Measurements from ENCODE around the gene C1QTNF1. TPM values are rescaled to one million over a fixed set of nuclear protein-coding genes. Genes with fewer than 3 reads are reported as not detected.

C1QTNF1 gene
- total RNA-seq, 1 donor from 2014 or later: 0.26 TPM

DNA sequence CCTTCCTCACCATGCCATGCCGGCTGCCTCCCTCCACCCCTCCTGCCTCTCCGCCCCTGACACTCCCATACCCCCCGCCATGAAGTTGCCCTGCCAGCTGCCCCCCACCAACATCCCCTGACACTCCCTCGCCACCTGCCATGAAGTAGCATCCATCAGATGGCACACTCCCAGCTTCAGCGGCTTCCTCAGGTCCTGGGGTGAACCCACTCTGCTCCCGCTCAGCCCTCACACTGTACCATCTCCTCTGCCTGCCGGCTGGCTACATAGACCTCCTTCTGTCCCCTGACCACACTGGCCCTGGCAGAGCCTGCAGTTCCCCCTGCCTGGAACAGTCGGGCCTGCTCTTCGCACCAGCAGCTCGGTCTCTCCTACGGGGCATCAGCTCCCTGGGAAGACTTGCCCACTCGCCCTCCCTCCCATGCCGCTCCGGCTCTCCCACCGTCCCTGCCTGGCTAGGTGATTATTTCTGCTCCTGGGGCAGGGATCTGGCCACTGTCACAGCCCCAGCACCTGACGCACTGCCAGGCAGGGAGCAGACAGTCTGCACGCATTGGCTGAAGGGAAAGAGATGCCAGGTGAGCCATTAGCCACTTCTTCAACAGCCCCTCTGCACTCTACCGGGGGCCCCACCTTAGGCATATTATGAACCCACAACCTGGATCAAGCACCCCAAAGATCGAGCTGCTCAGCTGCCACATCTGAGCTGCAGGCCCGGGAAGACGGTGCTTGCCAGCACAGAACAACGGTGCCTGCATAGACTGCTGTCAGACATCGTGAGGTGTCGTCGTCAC lies 23.4 kb upstream of the C1QTNF1 start:
- Mint-ChIP-seq H3K27ac (ENCODE audit: unreplicated experiment) (no peak overlapping the region), H3K4me3 (ENCODE audit: unreplicated experiment) (no peak overlapping the region), H3K4me1 (ENCODE audit: unreplicated experiment) (peaks cover 3% of the 10 kb centered on the region), H3K27me3 (ENCODE audit: unreplicated experiment) (peaks cover 16% of the 10 kb centered on the region), H3K9me3 (ENCODE audit: unreplicated experiment) (no peaks in the 10 kb centered on the region), H3K36me3 (ENCODE audit: low read depth, unreplicated experiment) (peaks cover 22% of the 10 kb centered on the region)
- DNase-seq (ENCODE audit: low spot score): no peak
- TF ChIP-seq, protein P1, sequence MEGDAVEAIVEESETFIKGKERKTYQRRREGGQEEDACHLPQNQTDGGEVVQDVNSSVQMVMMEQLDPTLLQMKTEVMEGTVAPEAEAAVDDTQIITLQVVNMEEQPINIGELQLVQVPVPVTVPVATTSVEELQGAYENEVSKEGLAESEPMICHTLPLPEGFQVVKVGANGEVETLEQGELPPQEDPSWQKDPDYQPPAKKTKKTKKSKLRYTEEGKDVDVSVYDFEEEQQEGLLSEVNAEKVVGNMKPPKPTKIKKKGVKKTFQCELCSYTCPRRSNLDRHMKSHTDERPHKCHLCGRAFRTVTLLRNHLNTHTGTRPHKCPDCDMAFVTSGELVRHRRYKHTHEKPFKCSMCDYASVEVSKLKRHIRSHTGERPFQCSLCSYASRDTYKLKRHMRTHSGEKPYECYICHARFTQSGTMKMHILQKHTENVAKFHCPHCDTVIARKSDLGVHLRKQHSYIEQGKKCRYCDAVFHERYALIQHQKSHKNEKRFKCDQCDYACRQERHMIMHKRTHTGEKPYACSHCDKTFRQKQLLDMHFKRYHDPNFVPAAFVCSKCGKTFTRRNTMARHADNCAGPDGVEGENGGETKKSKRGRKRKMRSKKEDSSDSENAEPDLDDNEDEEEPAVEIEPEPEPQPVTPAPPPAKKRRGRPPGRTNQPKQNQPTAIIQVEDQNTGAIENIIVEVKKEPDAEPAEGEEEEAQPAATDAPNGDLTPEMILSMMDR (IDR thresholded peaks at IDR 0.05; ENCODE audit: unreplicated experiment): no peak

DNA sequence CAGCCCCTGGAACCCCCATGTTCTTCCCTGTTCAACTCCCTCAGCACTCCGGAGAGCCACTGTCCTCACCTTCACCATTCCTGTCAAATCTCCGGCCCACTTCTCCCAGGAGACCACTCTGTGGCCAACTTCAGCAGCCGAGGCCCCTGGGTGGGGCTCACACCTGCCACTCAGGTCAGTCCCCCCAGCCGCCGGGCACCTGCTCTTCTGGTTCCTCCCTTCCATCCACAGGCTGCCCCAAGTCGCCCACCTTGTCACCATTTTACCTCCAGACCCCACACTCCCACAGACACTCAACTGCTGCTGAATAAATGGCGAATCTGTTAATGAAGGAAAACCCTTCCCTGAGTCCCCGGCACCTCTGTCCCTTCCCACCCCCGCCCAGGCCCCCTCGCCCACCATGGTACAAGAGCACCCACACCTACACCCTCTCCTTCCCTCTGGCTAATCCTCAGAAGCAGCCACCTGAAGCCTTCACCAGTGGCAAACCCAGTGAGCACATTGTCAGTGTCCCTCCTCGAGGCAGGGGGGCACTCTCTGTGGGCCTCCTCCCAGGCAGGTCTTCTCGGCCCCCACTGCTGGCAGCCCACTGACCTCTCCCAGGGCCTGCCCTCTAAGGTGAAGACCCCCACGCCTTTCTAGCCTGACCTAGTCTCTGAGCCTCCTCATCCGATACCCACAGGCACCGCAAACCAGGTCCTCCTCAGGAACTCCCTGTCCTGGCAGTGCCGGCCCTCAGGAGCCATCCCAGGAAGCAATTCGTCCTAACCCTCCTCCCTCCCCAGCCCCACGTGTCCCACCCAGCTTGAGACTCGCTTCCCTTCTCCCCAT lies 22.6 kb upstream of the C1QTNF1 start:
- TF ChIP-seq, protein P1 (IDR thresholded peaks at IDR 0.05; ENCODE audit: unreplicated experiment): no peak
- no peak overlapping the region for H3K4me3 Mint-ChIP-seq (ENCODE audit: unreplicated experiment)
- peaks cover 19% of the 10 kb centered on the region for H3K36me3 Mint-ChIP-seq (ENCODE audit: low read depth, unreplicated experiment)
- no peak for DNase-seq (ENCODE audit: low spot score)
- peaks cover 11% of the 10 kb centered on the region for H3K4me1 Mint-ChIP-seq (ENCODE audit: unreplicated experiment)
- no peak overlapping the region for H3K27ac Mint-ChIP-seq (ENCODE audit: unreplicated experiment)
- no peaks in the 10 kb centered on the region for H3K9me3 Mint-ChIP-seq (ENCODE audit: unreplicated experiment)
- peaks cover 14% of the 10 kb centered on the region for H3K27me3 Mint-ChIP-seq (ENCODE audit: unreplicated experiment)

DNA sequence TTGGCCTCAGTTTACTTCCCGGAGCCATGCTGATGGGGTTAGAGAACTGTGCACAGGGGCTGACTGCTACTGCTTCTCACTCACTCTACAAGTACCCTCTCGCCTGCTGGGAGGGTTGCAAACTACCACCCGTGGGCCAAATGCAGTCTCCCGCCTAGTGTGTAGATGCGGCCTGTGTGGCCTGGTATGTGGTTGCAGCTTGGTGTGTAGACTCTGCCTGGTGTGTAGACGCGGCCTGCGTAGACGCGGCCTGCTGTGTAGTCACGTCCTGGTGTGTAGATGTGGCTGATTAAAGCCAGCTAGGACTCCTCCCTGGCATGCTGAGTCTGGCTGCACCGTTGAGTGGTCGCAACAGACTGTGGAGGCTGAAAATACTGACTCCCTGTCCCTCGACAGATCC lies 21.7 kb upstream of the C1QTNF1 start:
- Mint-ChIP-seq H3K4me1 (ENCODE audit: unreplicated experiment) (peaks cover 16% of the 10 kb centered on the region), H3K9me3 (ENCODE audit: unreplicated experiment) (no peaks in the 10 kb centered on the region), H3K36me3 (ENCODE audit: low read depth, unreplicated experiment) (peaks cover 16% of the 10 kb centered on the region), H3K4me3 (ENCODE audit: unreplicated experiment) (peak overlapping the region; percentile 71), H3K27me3 (ENCODE audit: unreplicated experiment) (peaks cover 11% of the 10 kb centered on the region), H3K27ac (ENCODE audit: unreplicated experiment) (peak overlapping the region; percentile 48)
- DNase-seq (ENCODE audit: low spot score): no peak
- TF ChIP-seq, protein P1 (IDR thresholded peaks at IDR 0.05; ENCODE audit: unreplicated experiment): no peak

DNA sequence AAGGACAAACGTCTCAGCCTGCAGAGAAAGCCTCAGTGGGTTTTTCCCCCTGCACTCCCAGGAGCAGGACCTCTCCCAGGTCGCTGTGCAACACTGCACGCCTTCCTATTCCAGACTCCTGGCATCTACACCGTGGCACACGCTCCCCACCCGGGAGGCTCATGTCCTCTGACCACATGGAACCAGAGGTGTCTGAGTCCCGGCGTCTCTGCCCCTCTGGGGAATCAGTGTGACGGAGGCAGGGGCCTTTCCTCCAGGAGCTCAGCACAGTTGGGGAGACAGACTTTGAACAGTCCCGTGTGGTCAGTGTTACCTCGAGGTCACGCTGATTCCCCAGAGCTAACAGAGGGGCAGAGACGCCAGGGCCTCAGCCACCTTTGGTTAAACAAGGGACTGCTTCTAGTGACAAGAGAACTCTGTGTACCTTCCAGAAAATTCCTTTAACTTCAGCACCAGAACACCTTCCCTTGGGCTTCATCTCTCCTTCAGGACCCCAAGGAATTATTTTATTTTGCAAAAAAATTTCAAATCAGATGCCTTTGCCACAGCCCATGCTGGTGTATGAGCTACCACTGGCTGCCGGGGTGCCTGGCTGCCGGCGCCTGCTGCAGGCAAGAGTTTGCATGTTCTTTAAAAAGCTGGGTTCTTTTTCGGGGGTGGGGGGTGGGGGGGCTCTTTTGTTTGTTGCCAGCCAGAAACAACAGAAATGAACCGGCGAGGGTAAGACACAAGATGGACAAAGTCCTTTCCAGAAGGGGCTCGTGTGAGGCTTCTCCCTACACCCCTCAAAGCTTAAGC lies 21.0 kb upstream of the C1QTNF1 start:
- peak overlapping the region; percentile 71 for H3K4me3 Mint-ChIP-seq (ENCODE audit: unreplicated experiment)
- peaks cover 20% of the 10 kb centered on the region for H3K4me1 Mint-ChIP-seq (ENCODE audit: unreplicated experiment)
- peaks cover 11% of the 10 kb centered on the region for H3K27me3 Mint-ChIP-seq (ENCODE audit: unreplicated experiment)
- H3K36me3 Mint-ChIP-seq (ENCODE audit: low read depth, unreplicated experiment): peaks cover 19% of the 10 kb centered on the region
- TF ChIP-seq, protein P1 (IDR thresholded peaks at IDR 0.05; ENCODE audit: unreplicated experiment): no peak
- H3K9me3 Mint-ChIP-seq (ENCODE audit: unreplicated experiment): no peaks in the 10 kb centered on the region
- DNase-seq (ENCODE audit: low spot score): no peak
- H3K27ac Mint-ChIP-seq (ENCODE audit: unreplicated experiment): no peak overlapping the region
